Measurements from ENCODE around the gene WDR59. TPM values are rescaled to one million over a fixed set of nuclear protein-coding genes. Genes with fewer than 3 reads are reported as not detected.

The WDR59 gene
- total RNA-seq, 1 donor from 2014 or later = 23.4 TPM

DNA sequence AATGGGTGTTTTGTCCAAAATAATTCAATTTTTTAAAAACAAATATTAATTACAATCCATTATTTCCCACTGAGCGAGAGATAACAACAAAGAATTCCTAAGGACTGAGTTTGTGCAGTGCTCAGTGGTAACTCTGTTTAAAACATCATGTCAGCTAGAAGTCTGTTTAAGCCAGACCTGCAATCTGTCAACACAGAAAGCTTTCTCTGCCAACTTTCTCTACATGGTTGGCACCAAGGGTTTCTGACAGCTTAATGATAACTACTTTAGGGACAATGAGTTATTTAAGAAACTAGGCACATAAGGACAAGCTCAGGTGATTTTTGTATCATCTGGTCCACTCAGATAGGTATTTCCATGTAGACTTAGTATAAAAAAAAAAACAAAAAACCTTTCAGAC is 81.8 kb downstream of the WDR59 start:
- Histone ChIP-seq H3K4me3 (ENCODE audit: low read depth, low read length) (no peak overlapping the region), H3K27me3 (ENCODE audit: control insufficient read depth, insufficient read depth, low read length) (no peaks in the 10 kb centered on the region), H3K36me3 (ENCODE audit: control insufficient read depth, insufficient read depth, low read length) (no peaks in the 10 kb centered on the region)
- DNase-seq (ENCODE audit: low read depth) = no peak
- TF ChIP-seq, protein P1, sequence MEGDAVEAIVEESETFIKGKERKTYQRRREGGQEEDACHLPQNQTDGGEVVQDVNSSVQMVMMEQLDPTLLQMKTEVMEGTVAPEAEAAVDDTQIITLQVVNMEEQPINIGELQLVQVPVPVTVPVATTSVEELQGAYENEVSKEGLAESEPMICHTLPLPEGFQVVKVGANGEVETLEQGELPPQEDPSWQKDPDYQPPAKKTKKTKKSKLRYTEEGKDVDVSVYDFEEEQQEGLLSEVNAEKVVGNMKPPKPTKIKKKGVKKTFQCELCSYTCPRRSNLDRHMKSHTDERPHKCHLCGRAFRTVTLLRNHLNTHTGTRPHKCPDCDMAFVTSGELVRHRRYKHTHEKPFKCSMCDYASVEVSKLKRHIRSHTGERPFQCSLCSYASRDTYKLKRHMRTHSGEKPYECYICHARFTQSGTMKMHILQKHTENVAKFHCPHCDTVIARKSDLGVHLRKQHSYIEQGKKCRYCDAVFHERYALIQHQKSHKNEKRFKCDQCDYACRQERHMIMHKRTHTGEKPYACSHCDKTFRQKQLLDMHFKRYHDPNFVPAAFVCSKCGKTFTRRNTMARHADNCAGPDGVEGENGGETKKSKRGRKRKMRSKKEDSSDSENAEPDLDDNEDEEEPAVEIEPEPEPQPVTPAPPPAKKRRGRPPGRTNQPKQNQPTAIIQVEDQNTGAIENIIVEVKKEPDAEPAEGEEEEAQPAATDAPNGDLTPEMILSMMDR (IDR thresholded peaks at IDR 0.05; ENCODE audit: insufficient read depth, low read length, poor library complexity, severe bottlenecking) = no peak

DNA sequence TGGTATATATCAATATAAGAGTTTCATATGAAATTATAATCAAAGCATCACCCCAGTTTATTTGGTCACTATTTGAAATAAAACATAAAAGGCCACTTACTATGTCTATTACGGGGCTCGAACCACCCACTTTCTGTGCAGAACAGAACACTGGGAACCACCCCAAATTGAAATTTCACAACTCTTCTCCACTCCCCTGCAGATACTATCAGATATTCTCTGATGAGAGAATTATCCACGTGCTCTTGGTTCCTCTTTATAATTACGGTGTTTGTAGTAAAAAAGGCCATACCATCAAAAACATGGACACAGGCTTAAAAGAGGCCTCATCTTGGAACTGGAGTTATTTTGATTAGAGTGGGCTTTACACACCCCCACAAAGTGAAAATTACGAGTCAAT is 82.8 kb downstream of the WDR59 start:
- TF ChIP-seq, protein P1 (IDR thresholded peaks at IDR 0.05; ENCODE audit: insufficient read depth, low read length, poor library complexity, severe bottlenecking) = no peak
- Histone ChIP-seq H3K27me3 (ENCODE audit: control insufficient read depth, insufficient read depth, low read length) (no peaks in the 10 kb centered on the region), H3K4me3 (ENCODE audit: low read depth, low read length) (no peak overlapping the region), H3K36me3 (ENCODE audit: control insufficient read depth, insufficient read depth, low read length) (no peaks in the 10 kb centered on the region)
- DNase-seq (ENCODE audit: low read depth) = no peak

DNA sequence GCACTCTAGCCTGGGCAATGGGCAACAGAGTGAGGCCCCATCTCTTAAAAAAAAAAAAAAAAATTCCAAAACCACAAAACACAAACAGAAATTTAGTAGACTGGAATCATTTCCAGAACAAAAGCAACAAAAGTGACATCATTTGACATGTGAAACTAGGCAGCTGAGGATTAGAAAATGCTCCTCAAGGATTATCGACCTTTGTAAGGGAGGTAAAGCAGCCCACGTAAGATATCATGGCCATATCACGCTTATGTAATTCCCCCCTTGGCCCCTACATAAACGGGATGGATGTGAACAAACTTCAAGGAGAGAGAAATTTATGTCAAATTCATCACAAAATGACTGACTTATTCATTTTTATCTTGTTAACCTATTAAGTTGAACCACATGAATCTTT is 83.3 kb downstream of the WDR59 start:
- no peaks in the 10 kb centered on the region for H3K27me3 ChIP-seq (ENCODE audit: control insufficient read depth, insufficient read depth, low read length)
- no peak for DNase-seq (ENCODE audit: low read depth)
- TF ChIP-seq, protein P1 (IDR thresholded peaks at IDR 0.05; ENCODE audit: insufficient read depth, low read length, poor library complexity, severe bottlenecking) = no peak
- H3K4me3 ChIP-seq (ENCODE audit: low read depth, low read length) = no peak overlapping the region
- H3K36me3 ChIP-seq (ENCODE audit: control insufficient read depth, insufficient read depth, low read length) = no peaks in the 10 kb centered on the region

DNA sequence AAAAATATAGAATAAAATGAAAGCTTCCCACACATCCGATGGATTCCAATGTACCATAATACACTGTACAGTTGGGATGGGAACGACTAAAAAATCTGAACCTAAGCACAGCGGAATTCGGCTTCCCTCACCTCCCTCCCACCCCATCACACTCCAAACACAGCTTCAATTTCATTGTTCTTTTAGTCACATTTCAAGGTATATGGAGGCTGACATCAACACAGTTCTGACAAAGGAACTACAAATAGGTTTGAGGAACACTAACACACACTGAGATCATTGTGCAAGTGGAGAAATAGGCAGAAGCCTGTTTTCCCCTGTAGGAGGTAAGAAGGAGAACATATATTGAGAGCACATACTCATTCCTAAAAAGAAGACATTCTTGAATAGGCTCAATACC is 85.1 kb downstream of the WDR59 start:
- no peak for DNase-seq (ENCODE audit: low read depth)
- H3K36me3 ChIP-seq (ENCODE audit: control insufficient read depth, insufficient read depth, low read length) = no peaks in the 10 kb centered on the region
- TF ChIP-seq, protein P1 (IDR thresholded peaks at IDR 0.05; ENCODE audit: insufficient read depth, low read length, poor library complexity, severe bottlenecking) = no peak
- no peak overlapping the region for H3K4me3 ChIP-seq (ENCODE audit: low read depth, low read length)
- H3K27me3 ChIP-seq (ENCODE audit: control insufficient read depth, insufficient read depth, low read length) = no peaks in the 10 kb centered on the region

DNA sequence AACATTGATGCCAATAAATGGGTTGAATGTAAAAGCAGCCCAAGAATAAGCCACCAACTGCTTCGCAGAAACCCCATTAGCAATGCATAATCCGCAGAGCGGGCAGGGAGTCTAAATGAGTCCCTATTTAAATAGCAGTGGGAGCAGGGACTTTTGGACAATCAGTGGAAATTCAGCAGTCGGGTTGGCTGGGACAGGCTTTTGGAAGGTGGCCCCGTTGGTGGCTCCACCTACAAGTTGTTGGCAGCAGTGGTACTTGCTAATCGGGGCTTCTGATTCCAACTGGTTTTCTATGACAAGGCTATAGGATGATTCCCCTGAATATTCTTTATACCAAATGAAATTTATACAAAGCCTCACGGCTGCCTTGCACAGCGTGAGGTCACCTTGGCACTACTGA is 86.3 kb downstream of the WDR59 start:
- Histone ChIP-seq H3K4me3 (ENCODE audit: low read depth, low read length) (no peak overlapping the region), H3K36me3 (ENCODE audit: control insufficient read depth, insufficient read depth, low read length) (no peaks in the 10 kb centered on the region), H3K27me3 (ENCODE audit: control insufficient read depth, insufficient read depth, low read length) (no peaks in the 10 kb centered on the region)
- TF ChIP-seq, protein P1 (IDR thresholded peaks at IDR 0.05; ENCODE audit: insufficient read depth, low read length, poor library complexity, severe bottlenecking) = no peak
- DNase-seq (ENCODE audit: low read depth) = no peak

Measured in kidney epithelial cell (primary cell).